ENCODE data around the gene PHETA1.
A peak's percentile ranks its signal among the peaks of the same experiment; 100 is the strongest.

The PHETA1 gene

GRCh38 chr12:111412830-111413441 lies 44.0 kb upstream of the PHETA1 start:
- H3K4me3 ChIP-seq (replicated peaks in 1 of 2; ENCODE audit: low read depth in 2 of 2, low read length in 2 of 2), result no peak overlapping the region
- no peak for TF ChIP-seq CTCF (IDR thresholded peaks at IDR 0.05; ENCODE audit: low read depth, low read length)
- no peak for DNase-seq (ENCODE audit: low read depth in 2 of 2)

DNA sequence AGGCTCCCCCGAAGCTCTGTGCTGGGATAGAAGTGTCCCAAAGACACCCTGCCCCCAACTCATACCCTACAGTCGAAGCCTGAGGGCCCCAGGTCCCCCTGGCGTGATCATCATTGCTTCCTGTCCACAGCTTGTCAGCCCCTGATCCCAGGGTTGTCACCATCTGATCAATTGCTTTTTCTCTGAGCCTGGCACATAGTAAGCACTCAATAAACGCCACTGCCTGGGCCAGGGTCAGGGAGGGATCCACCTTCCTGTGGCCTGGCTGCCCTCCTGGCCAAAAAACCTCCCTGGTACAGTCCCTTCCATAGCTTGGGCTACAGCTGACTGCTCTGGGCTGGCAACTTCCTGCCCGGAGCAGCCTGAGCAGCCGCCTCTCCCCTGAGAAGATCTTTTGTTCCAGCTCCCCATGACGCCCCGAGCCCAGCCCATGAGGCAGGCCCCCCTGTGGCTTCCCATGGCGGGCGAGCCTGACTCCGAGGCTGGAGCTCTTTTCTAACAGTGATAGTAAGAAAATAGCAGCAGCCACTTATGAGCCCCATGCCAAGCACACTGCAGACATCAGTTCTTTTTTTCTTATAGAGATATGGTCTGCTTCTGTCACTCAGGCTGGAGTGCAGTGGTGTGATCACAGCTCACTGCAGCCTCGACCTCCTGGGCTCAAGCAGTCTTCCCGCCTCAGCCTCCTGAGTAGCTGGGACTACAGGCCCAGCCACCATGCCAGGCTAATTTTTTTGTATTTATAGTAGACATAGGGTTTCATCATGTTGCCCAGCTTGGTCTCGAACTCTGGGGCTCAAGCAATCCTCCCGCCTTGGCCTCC lies 43.3 kb upstream of the PHETA1 start:
- H3K4me3 ChIP-seq (replicated peaks in 1 of 2; ENCODE audit: low read depth in 2 of 2, low read length in 2 of 2), result no peak overlapping the region
- peak in 1 of 2 donors; percentile 50 for DNase-seq (ENCODE audit: low read depth in 2 of 2)
- TF ChIP-seq CTCF (IDR thresholded peaks at IDR 0.05; ENCODE audit: low read depth, low read length), result no peak

DNA sequence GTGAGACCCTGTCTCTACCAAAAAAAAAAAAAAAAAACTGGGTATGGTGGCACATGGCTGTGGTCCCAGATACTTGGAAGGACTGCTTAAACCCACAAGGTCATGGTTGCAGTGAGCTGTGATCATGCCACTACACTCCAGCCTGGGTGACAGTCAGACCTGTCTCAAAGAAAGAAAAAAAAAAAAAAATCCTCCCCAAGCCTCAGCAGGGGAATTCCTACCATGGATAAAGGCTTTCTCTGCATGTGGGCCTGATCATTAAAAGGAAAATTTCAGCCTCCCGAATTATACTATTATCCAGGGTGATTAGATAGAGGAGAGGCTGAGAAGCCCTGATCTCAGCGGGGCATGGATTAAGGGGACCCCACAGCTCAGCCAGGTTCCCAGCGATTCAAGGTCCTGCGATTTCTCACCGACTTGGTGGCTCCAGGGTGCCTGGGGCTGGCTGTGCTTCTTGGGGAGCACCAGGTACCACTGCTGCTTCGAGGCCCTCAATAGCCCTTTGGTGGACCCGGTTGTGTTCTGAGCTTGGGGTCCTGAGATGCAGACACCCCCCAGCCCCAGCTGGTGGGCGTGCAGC lies 42.4 kb upstream of the PHETA1 start:
- H3K4me3 ChIP-seq (replicated peaks in 1 of 2; ENCODE audit: low read depth in 2 of 2, low read length in 2 of 2), result no peak overlapping the region
- no peak for TF ChIP-seq CTCF (IDR thresholded peaks at IDR 0.05; ENCODE audit: low read depth, low read length)
- DNase-seq (ENCODE audit: low read depth in 2 of 2), result no peak

DNA sequence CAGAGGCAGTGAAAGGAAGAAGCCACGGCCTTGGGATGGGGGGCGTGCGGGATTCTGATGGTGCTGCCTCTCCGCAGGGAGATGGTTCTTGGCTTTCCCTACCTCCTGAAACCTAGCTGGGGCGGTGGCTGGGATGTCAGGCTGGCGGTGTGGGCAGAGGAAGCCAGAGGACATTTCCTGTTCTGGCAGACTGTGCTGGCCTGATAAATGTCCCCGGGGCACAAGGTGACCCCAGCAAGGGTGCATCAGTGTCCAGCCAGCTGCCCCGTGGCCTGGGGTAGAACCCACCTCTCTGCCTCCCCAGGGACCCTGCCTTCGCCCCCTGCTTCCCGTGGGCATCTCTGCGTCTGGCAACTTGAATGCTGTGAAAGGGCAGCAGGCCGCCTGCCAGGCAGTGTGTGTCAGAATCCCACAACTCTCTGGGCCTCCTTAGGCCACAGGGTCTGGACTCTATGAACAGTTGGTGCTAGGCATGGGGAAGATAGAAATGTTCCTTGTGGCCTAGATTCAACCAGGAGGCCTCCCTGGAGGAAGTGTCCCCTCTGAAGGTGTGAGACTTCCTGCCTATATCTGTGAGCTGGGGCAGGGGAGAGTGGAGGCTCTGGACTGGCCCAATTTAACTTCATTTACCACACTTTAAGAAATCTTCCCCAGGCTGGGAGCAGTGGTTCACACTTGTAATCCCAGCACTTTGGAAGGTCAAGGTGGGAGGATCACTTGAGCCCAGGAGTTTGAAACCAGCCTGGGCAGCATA lies 41.7 kb upstream of the PHETA1 start:
- no peak overlapping the region for H3K4me3 ChIP-seq (replicated peaks in 1 of 2; ENCODE audit: low read depth in 2 of 2, low read length in 2 of 2)
- DNase-seq (ENCODE audit: low read depth in 2 of 2), result peak; percentile 53 to 64
- no peak for TF ChIP-seq CTCF (IDR thresholded peaks at IDR 0.05; ENCODE audit: low read depth, low read length)

DNA sequence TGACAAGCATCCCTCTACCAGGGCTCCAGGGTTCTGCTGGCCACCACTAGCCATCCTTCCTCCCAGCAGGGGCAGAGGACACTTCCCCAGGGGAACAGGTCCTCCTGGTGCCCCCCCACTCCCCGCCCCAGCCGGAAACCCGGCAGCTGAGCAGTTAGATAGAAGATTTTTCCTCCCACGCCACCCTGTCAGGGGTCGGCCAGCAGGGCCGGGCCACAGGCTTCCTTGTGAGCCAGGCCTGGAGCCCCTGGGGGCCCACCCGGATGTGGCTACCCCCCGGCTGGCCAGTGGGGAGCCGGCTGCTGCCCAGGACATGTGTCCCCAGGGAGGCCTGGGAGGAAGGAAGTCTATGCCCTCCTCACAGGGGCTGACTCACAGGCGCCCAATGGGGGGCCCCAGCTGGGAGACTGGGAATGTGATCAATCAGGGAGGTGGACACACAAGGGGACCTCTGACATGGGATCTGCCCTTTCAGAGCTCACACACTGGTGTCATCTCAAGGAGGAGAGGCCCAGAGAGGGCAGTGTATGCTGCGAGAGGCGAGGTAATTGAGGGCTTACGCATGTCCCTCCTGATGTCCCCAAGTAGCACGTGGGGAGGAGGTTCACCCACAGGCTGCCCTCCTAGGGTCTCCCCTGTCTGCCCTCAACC lies 41.0 kb upstream of the PHETA1 start:
- DNase-seq (ENCODE audit: low read depth in 2 of 2), result peak; percentile 87 to 89
- peak; percentile 2 for TF ChIP-seq CTCF (IDR thresholded peaks at IDR 0.05; ENCODE audit: low read depth, low read length)
- peak overlapping the region; percentile 2 to 76 for H3K4me3 ChIP-seq (replicated peaks in 1 of 2; ENCODE audit: low read depth in 2 of 2, low read length in 2 of 2)

- peak; percentile 63 to 66 for DNase-seq (ENCODE audit: low read depth in 2 of 2)
- peak overlapping the region in 1 of 2 donors; percentile 76 for H3K4me3 ChIP-seq (replicated peaks in 1 of 2; ENCODE audit: low read depth in 2 of 2, low read length in 2 of 2)
- no peak for TF ChIP-seq CTCF (IDR thresholded peaks at IDR 0.05; ENCODE audit: low read depth, low read length)
Observed at GRCh38 chr12:111409403-111409779, 40.5 kb upstream of the PHETA1 start.
